GM21447 (cell line): ENCODE data around the gene C22orf31.
"Not testable (repeated sequence)": the region's sequence is repeated elsewhere in the genome, so short reads cannot be mapped to it uniquely, and the experiment has no call there.

Experiments used
- ATAC-seq: cut with Tn5 transposase; IDR thresholded peaks from one replicate; pipeline ENCODE4 v1.9.1; 2021; ENCODE audit not compliant: unreplicated experiment

C22orf31 gene

GRCh38 chr22:29061773-29062172, at the start of gene C22orf31:
Gene C22orf31, minus strand, starts transcription at chr22:29061831. Its CDS starts 39 bp downstream, at chr22:29061792.
- ATAC-seq, result no peak

DNA sequence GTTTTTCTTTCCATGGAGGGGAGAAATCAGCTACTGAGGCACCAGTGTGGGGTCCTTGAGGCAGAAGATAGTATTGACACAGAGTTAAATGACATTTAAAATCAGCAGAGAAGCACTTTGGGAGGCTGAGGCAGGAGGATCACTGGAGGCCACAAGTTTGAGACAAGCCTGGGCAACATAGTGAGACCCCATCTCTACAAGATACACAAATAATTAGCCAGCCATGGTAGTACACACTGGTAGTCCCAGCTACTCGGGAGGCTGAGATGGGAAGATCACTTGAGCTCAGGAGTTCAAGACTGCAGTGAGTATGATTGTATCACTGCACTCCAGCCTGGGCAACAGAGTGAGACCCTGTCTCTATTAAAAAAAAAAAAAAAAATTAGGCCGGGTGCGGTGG, 49.3 kb upstream of the C22orf31 start:
- no peak for ATAC-seq

DNA sequence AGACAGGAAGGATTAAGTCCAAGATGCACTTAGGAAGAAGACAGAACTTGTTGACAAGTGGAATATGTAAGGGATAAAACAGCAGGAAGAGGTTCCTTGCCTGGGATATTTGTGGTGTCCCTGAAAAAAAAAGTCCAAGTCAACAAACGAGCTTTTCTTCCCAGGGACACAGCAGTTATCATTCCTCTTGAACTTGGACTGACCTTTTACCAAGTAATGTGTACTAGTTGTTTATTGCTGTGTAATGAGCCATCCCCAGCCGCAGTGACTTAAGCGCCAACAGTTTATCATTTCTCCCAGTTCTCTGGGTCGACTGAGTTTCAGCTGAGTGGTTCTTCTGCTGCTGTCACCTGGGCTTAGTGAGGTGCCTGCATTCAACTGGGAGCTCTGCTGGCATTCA, 48.2 kb upstream of the C22orf31 start:
- no peak for ATAC-seq

DNA sequence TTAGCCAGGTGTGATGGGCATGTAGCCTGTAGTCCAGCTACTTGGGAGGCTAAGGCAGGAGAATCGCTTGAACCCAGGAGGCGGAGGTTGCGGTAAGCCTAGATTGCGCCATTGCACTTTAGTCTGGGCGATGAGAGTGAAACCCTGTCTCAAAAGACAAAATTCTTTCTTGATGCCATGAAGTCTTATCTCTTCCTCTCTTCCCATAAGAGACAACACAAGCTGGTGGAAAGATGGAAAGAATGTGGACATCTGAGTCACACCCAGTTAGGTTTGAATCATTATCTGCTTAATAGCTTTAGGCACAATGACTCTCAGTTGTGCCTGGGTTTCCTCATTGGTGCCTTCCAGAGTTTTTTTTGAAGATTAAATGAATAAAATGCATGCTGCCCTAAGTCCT, 46.5 kb upstream of the C22orf31 start:
- no peak for ATAC-seq

DNA sequence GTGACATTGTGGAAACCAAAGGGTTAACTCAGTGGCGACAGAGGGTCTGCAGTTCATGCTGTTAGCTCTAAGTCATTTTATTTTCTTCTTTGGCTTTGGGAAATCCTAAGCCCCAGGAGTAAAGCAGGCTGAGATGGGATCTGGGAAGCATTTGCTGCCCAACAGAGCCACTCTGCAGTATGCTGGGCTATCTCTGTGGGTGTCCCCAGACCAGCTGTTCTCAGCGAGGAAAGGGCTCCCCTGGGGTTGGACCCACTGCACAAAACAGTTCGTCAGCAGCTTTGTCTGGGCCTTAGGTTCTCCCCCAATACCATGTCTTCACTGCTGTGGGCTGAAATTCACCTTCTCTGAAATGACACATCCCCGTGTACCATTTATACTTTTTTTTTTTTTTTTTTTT, 45.2 kb upstream of the C22orf31 start:
- ATAC-seq, result no peak

GRCh38 chr22:29105468-29105867, 43.8 kb upstream of the C22orf31 start:
- ATAC-seq, result no peak

GRCh38 chr22:29103121-29103520, 41.5 kb upstream of the C22orf31 start:
- ATAC-seq, result no peak

GRCh38 chr22:29102300-29102699, 40.7 kb upstream of the C22orf31 start:
- no peak for ATAC-seq

GRCh38 chr22:29098296-29098695, 36.7 kb upstream of the C22orf31 start:
- no peak for ATAC-seq

DNA sequence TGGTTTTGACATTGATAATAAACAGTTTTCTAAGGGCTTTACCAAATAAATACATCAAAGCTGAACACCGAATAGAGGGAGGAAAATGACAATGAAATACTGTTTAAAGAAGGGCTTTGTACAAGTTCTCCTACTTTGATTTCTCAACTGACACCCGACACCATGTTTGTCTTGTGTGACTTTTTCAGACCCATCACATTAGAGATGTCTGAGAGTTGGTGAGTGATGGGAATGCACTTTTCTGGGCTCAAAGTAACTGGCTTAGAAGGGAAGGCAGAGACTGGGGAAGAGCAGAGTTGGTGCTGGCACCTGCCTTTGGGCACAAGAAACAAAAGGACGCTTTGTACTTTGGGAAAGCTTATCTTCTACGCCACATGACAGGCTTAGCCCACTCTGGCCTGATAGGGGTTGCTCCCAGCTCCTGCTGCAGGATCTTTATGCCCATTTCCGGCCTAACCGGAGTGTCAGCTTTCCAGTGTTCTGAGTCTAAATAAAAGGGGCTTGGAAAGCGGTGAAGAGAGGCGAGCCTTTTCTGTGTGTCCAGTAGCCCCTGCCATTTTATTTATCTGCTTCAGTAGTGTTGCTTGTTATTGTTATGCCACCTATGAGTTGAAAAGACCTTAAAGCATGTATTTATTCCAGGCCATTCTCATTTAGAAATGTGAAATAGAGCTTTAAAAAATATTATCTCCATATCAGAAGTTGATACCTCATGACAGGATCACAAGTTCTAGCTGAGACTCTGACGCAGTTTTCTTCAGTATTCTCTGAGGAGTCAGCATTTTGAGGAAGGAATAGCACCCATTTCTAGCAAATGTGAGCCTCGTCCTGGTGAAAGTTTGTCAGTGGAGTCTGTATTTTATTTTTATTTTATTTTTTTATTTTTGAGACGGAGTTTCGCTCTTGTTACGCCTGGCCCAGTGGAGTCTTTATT, 35.4 kb upstream of the C22orf31 start:
- ATAC-seq, result no peak

DNA sequence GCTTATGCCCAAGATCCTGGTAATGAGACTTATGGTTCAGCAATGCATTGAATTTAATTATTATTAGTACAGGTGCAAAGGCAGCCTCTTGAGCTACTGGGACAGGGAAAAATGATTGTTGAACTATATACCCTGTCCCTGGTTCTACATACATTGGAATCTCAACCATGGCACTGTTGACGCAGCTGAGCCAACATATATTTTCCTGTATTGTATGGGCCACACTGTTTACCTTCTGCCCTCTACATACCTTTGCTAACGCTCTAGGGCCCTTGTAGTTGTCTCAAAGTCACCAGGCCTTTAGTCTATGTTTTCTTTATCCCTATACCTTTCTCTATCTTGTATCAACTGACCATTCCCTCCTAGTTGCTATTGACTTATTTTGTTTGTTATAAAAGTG, 33.8 kb upstream of the C22orf31 start:
- no peak for ATAC-seq

GRCh38 chr22:29093501-29094300, 32.1 kb upstream of the C22orf31 start:
- ATAC-seq, result no peak

DNA sequence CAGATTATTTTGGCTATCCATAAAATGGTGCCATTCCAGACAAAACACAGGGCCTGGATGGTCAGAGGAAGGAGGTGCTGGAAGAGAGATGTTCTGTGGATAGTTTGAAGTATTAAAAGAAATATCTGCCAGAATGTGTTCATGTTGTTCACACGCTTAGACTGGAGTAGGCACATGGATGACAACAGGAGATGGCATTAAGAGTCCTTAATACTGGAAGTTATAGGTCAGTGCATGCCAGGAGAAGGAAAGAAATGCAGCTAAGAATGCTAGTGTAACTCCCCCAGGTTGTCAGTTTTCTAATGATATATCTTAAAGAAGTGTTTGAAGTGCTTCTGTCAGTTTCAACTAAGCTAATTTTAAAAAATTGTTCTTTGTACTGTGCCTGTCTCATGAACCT, 31.4 kb upstream of the C22orf31 start:
- no peak for ATAC-seq

GRCh38 chr22:29092243-29092642, 30.6 kb upstream of the C22orf31 start:
- no peak for ATAC-seq

- ATAC-seq, result no peak
Measured at GRCh38 chr22:29090039-29090438, 28.4 kb upstream of the C22orf31 start.

- no peak for ATAC-seq
Measured at GRCh38 chr22:29089507-29089906, 27.9 kb upstream of the C22orf31 start.

- no peak for ATAC-seq
Measured at GRCh38 chr22:29088809-29089208, 27.2 kb upstream of the C22orf31 start.

DNA sequence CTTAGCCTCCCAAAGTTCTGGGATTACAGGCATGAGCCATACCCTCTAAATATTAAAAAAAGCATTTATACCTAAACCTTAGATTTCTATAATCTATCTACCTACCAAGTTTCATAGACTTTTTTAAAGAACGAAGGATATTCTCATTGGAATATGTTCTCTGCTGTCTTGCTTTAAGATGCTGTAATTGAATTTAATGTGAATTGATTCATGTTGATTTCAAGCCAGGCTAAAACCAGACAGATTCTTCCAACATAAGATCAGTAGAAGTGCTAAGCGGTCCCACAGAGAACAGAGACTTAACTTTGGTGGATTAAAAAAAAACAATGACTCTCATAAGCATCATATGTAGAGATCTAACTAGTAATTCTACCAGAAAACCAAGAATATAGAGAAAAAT, 25.4 kb upstream of the C22orf31 start:
- no peak for ATAC-seq

DNA sequence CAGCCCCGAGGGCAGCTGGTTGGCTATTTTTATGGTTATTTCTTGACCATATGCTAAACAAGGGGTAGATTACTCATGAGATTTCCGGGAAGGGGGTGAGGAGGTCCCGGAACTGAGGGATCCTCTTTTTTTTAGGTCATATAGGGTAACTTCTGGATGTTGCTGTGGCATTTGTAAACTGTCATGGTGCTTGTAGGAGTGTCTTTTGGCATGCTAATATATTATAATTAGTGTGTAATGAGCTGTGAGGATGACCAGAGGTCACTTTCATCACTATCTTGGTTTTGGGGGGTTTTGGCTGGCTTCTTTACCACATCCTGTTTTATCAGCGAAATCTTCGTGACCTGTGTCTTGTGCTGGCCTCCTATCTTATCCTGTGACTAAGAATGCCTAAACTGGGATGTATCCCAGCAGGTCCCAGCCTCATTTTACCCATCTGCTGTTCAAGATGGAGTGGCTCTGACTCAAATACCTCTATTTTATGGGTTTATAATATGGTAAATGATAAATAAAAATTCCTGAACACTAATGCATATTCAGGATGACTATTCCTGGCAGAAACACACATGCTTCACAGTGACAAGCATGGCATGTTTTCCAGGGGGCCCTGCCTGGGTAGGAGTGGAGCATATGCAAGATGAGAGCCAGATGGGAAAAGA, 22.4 kb upstream of the C22orf31 start:
- no peak for ATAC-seq

GRCh38 chr22:29083576-29083932, 21.9 kb upstream of the C22orf31 start:
- ATAC-seq, result not testable (repeated sequence)

DNA sequence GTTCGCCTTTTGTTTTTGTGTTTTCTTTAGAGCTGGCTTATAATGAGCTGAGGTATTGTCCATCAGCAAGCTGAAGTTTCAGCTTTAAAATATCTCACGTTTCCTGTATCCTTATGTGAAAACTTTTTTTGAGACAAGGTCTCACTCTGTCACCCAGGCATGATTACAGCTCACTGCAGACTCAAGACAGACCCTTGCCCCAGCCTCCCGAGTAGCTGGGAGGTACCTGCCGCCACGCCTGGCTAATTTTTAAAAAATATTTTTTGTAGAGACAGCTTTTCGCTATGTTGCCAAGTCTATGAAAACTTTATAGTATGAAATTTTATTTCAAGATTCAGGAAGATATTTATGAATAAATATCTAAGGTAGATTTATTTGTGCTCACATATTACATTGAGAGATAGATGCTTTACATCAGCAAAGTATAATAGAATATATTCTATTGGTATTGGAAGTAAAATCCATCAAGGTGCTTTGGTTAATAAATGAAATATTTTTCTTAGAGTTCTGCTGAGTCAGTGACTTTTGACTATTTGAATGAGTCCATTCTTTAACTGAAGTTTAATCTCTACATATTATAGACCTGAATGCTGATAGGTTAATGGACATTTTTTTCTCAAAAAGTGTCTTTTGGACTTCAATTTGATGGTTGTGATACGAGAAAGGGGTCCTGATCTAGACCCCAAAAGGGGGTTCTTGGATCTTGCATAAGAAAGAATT, 21.4 kb upstream of the C22orf31 start:
- no peak for ATAC-seq
